Psoas muscle (tissue), 8 donors: ENCODE data around the gene TBC1D32. TPM values are rescaled to one million over a fixed set of nuclear protein-coding genes. Genes with fewer than 3 reads are reported as not detected.

Experiments
- ATAC-seq, 4 donors: fragments of 200-7000 bp; cut with Tn5 transposase; one replicate each; pipeline ENCODE4 v1.9.1; 2020; ENCODE audit warnings: moderate library complexity in 3 of 4, mild to moderate bottlenecking in 2 of 4
- DNase-seq, 2 donors: peaks; one replicate each; pipeline ENCODE4 v3.0.0-alpha.2; 2020
- H3K27ac ChIP-seq: fragments of 200-600 bp; one replicate; pipeline ENCODE4 v1.8.0; 2022
- H3K27me3 ChIP-seq, 3 donors: fragments of 200-600 bp in 1 of 3; one replicate each; pipeline versions ENCODE4 v1.6.1 to v1.8.0; 2013 to 2022; ENCODE audit warnings: low read length in 2 of 3, mild to moderate bottlenecking in 2 of 3, moderate library complexity in 1 of 3; ENCODE audit not compliant: insufficient read depth in 3 of 3
- H3K36me3 ChIP-seq, 2 donors: fragments of 200-600 bp in 1 of 2; one replicate each; pipeline versions ENCODE4 v1.6.1 to v1.8.0; 2013 to 2022; ENCODE audit warnings: low read depth in 1 of 2, mild to moderate bottlenecking in 1 of 2, moderate library complexity in 1 of 2; ENCODE audit not compliant: insufficient read depth in 1 of 2
- H3K4me1 ChIP-seq: fragments of 200-600 bp; one replicate; pipeline ENCODE4 v1.8.0; 2022
- H3K4me3 ChIP-seq: fragments of 200-600 bp; one replicate; pipeline ENCODE4 v1.8.0; 2022; ENCODE audit warnings: mild to moderate bottlenecking
- H3K9me3 ChIP-seq: fragments of 200-600 bp; one replicate; pipeline ENCODE4 v1.8.0; 2022
- WGBS, 3 donors: extraction: QIAGEN DNeasy Blood & Tissue Kit; methylation state at CpG; one replicate each; pipeline versions ENCODE4 v1.1.6 to v1.1.7; 2013; 5-methylcytosine and 5-hydroxymethylcytosine counted together
- intact Hi-C, 2 donors: fragments of 100-400 bp; cut with DNase I; formaldehyde crosslinking; loops; one replicate each; pipeline versions ENCODE4 v1.11.0 to v1.14.2; 2022
- polyA plus RNA-seq, 3 donors: library from polyadenylated mRNA; stranded (reverse); fragments of 200-250 nt; gene quantifications; one replicate each; pipeline ENCODE4 v1.2.3, GENCODE V29; 2013
- total RNA-seq, 4 donors: library from RNA; stranded (reverse); fragmentation: NEBNext Ultra II Directional in 2 of 4; extraction: Animal tissue kit (Norgen Biotek cat#: 25700) in 2 of 4; gene quantifications; one replicate each; pipeline versions ENCODE4 v1.2.1 to v1.2.4, GENCODE V29; 2021 to 2023
- TF ChIP-seq, protein P1 (sequence below): fragments of 200-600 bp; IDR thresholded peaks from one replicate; pipeline ENCODE4 v1.8.0; 2022; ENCODE audit warnings: antibody characterized with exemption
- donor health status: healthy with polysubstance abuse.
- donor health status: DM: no; HTN: no; CAD: no; lungs with moderate emphysema.
- donor health status: Bipolar disorder and iron deficiency.
- donor health status: healthy.
- donor health status: DM: yes; HTN: yes; CAD: no.
- donor health status: DM: no; HTN: no; CAD: no.
- donor health status: DM: no; HTN: no; CAD: no.
- donor health status: DM: yes; HTN: yes; CAD: no.

The TBC1D32 gene
- total and polyA plus RNA-seq, 7 donors = 0.29 to 1.8 (median 0.45) TPM

DNA sequence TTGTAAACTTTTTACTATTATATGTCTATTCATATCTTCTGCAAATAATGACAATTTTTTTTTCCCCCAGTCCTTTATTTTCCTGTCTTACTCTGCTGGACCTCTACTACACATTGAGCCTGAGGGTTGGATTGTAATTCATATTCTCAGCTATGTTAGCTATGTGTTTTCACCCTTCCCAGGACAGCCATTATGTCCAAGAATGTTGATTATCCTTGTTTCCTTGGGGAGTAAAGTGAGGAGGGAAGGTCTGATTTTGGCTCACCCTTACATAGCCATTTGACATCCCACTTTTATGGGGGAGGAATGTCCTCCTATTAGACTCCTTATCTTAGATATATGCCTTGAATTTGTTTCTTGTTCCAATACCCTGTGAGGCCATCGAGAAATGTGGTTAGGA is 17.6 kb upstream of the TBC1D32 start:
- H3K4me3 ChIP-seq = no peak overlapping the region
- ATAC-seq (no peak), DNase-seq (no peak)
- TF ChIP-seq, protein P1, sequence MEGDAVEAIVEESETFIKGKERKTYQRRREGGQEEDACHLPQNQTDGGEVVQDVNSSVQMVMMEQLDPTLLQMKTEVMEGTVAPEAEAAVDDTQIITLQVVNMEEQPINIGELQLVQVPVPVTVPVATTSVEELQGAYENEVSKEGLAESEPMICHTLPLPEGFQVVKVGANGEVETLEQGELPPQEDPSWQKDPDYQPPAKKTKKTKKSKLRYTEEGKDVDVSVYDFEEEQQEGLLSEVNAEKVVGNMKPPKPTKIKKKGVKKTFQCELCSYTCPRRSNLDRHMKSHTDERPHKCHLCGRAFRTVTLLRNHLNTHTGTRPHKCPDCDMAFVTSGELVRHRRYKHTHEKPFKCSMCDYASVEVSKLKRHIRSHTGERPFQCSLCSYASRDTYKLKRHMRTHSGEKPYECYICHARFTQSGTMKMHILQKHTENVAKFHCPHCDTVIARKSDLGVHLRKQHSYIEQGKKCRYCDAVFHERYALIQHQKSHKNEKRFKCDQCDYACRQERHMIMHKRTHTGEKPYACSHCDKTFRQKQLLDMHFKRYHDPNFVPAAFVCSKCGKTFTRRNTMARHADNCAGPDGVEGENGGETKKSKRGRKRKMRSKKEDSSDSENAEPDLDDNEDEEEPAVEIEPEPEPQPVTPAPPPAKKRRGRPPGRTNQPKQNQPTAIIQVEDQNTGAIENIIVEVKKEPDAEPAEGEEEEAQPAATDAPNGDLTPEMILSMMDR = no peak
- H3K27me3 ChIP-seq = peaks cover 0 to 4% (median 0%) of the 10 kb centered on the region in 3 donors
- intact Hi-C loops = no loop called here
- 45 to 61% (median 57%) methylated on average over 1 of the region's 1 CpG for WGBS, 3 donors
- no peaks in the 10 kb centered on the region for H3K4me1 ChIP-seq
- H3K36me3 ChIP-seq = no peaks in the 10 kb centered on the region
- no peak overlapping the region for H3K27ac ChIP-seq
- H3K9me3 ChIP-seq = no peaks in the 10 kb centered on the region

- Histone ChIP-seq H3K36me3 (no peaks in the 10 kb centered on the region), H3K27ac (no peak overlapping the region), H3K9me3 (no peaks in the 10 kb centered on the region), H3K4me1 (no peaks in the 10 kb centered on the region), H3K4me3 (no peak overlapping the region), H3K27me3 (peaks cover 0 to 4% (median 0%) of the 10 kb centered on the region in 3 donors)
- intact Hi-C loops = no loop called here
- TF ChIP-seq, protein P1 = no peak
- DNase-seq = no peak
- ATAC-seq = no peak
- 53 to 59% (median 55%) methylated on average over 1 of the region's 1 CpG for WGBS, 3 donors
Observed at GRCh38 chr6:121349596-121349995, 15.3 kb upstream of the TBC1D32 start.

- no peak for ATAC-seq
- WGBS, 3 donors = 74 to 77% (median 77%) methylated on average over 3 of the region's 3 CpGs
- no peaks in the 10 kb centered on the region for H3K36me3 ChIP-seq
Observed at GRCh38 chr6:121347484-121347883, 13.2 kb upstream of the TBC1D32 start.

DNA sequence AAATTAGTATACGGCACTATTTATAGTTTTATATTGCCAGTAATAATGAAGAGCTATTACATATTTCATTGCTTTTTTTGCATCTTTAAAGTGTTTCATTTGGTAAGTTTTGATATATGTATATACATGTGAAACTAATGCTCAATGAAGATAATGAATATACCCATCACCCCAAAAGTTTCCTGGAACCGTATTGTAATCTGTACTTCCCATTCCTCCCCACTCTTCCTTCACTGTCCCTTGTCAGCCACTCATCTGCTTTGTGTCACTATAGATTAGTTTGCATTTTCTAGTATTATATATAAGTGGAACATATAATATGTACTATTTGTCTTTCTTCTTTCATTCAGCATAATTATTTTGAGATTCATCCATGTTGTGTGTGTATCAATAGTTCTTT is 10.3 kb upstream of the TBC1D32 start:
- ATAC-seq (no peak), DNase-seq (no peak)
- Histone ChIP-seq H3K4me3 (no peak overlapping the region), H3K27ac (no peak overlapping the region), H3K36me3 (no peaks in the 10 kb centered on the region), H3K27me3 (no peaks in the 10 kb centered on the region), H3K4me1 (no peaks in the 10 kb centered on the region), H3K9me3 (no peaks in the 10 kb centered on the region)
- intact Hi-C loops = no loop called here
- TF ChIP-seq, protein P1 = no peak
- WGBS, 3 donors = 90 to 94% (median 93%) methylated on average over 2 of the region's 2 CpGs

More at GRCh38 chr6:121347484-121347883, 13.2 kb upstream of the TBC1D32 start:
- no peak for DNase-seq
- Histone ChIP-seq H3K4me3 (no peak overlapping the region), H3K4me1 (no peaks in the 10 kb centered on the region), H3K9me3 (no peaks in the 10 kb centered on the region), H3K27me3 (peaks cover 0 to 4% (median 0%) of the 10 kb centered on the region in 3 donors), H3K27ac (no peak overlapping the region)
- intact Hi-C loops = no loop called here
- TF ChIP-seq, protein P1 = no peak

DNA sequence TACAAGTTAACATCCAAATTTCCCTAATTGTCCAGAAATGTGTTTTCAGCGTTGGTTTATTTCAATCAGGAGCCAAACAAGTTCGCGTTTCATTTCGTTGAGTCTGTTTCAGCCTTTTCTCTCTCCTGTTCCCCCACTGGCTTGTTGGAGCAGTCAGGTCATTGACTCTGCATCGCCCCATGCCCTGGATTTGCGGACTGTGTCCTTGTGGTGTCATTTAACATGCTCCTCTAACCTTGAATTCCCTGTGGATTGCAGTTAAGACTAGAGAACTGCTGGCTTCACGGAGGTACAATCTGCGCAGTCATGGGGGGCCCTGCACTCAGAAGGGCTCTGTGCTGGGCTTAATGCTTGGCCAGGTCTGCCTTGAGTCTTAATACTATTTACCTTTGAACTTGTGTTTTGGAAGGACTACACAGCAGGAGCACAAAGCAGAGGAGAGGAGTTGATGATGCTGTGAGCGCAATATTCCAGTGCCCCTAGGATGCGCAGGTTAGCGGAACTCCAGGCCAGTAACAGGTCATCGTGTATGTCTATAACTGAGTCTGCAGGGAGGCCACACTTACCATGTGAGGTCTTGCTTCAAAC is 5.5 kb upstream of the TBC1D32 start:
- H3K9me3 ChIP-seq = no peaks in the 10 kb centered on the region
- H3K27ac ChIP-seq = no peak overlapping the region
- no peaks in the 10 kb centered on the region for H3K27me3 ChIP-seq
- TF ChIP-seq, protein P1 = no peak
- no peaks in the 10 kb centered on the region for H3K36me3 ChIP-seq
- DNase-seq (no peak), ATAC-seq (no peak)
- 75 to 85% (median 82%) methylated on average over 12 of the region's 12 CpGs for WGBS, 3 donors
- intact Hi-C loops = no loop called here
- no peaks in the 10 kb centered on the region for H3K4me1 ChIP-seq
- H3K4me3 ChIP-seq = no peak overlapping the region
